ENCODE measurements around the gene CGB8.

DNA sequence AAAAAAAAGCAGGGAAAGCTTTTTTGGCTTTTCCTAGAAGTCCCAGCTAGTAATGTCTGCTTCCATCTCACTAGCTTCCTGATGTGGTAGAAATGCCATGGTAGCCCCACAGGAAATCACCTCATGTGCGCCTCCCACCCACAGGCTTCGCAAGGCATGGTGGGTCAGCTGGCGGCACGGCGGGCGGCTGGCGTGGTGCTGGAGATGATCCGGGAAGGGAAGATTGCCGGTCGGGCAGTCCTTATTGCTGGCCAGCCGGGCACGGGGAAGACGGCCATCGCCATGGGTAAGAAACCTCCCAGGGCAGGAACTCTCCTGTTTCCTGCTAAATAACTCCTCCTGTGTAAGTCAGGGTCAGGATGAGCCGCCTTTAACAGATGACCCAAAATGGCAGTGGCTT, 44.8 kb downstream of the CGB8 start:
- TF ChIP-seq, protein P1, sequence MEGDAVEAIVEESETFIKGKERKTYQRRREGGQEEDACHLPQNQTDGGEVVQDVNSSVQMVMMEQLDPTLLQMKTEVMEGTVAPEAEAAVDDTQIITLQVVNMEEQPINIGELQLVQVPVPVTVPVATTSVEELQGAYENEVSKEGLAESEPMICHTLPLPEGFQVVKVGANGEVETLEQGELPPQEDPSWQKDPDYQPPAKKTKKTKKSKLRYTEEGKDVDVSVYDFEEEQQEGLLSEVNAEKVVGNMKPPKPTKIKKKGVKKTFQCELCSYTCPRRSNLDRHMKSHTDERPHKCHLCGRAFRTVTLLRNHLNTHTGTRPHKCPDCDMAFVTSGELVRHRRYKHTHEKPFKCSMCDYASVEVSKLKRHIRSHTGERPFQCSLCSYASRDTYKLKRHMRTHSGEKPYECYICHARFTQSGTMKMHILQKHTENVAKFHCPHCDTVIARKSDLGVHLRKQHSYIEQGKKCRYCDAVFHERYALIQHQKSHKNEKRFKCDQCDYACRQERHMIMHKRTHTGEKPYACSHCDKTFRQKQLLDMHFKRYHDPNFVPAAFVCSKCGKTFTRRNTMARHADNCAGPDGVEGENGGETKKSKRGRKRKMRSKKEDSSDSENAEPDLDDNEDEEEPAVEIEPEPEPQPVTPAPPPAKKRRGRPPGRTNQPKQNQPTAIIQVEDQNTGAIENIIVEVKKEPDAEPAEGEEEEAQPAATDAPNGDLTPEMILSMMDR (IDR thresholded peaks at IDR 0.05 in 2 of 3, conservative IDR thresholded peaks at IDR 0.05 in 1 of 3; ENCODE audit: control insufficient read depth in 2 of 3, extremely low read depth in 1 of 3, insufficient read depth in 1 of 3, low read depth in 3 of 3, low read length in 3 of 3) = no peak
- TF ChIP-seq EP300 (IDR thresholded peaks at IDR 0.05; ENCODE audit: borderline replicate concordance in 1 of 2, control insufficient read depth in 1 of 2, low read depth in 2 of 2, low read length in 2 of 2) = no peak

Data from GM12878 (cell line).